ENCODE measurements around the gene TUSC2. TPM values are rescaled to one million over a fixed set of nuclear protein-coding genes. Genes with fewer than 3 reads are reported as not detected.

Gene TUSC2
- 32.8 TPM for total RNA-seq
- long read RNA-seq, transcript TUSC2-201 (3 exons, 1,691 nt), result major isoform, 21 of 27 reads
- long read RNA-seq, partial matches to known transcripts, result 1 of 27 reads
- long read RNA-seq, other reads (novel, unspliced or antisense), result 3 of 27 reads

DNA sequence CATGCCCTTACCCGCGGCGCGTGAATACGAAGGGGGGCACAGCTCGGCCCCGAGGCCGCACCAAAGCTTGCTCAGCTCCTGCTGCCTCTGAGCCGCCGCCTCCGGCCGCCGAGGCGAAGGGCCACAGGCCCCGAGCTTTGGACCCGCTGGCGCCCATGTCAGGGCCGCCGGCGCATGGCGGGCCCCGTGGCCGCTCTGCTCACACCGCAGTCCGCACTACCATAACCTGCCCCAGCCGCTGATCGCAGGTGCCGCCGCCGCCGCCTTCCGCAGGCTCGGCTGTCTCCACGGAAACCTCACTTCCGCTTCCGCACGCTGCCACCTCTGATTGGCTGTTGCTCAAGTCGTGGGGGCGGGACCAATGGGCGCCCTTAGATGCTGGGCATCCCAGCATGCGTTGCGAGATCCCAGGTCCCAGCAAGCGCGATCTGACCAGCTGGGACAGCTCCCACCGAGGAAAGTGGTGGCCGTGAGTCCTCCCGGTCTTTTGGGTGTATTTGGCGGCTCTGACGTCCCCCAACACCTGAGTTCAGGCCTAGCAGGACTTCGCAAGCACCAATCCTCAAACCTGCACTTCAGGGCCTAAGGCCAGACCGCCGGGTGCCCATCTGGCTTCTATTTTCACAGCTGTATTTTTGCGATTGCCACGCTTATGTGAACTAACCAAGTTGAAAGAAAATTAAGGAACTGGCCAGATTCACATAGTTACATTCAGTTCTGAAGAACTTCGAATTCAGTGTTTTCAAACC, at the start of gene TUSC2:
Gene TUSC2 (minus strand): TSS at position 281 of the 749 bp plus-strand sequence. CDS start 124 bp downstream, at position 157.
- intact Hi-C loops (cut with DNase I), result no loop called here
- ATAC-seq, result peak; percentile 91
- DNase-seq (ENCODE audit: missing footprints), result peak; percentile 99

DNA sequence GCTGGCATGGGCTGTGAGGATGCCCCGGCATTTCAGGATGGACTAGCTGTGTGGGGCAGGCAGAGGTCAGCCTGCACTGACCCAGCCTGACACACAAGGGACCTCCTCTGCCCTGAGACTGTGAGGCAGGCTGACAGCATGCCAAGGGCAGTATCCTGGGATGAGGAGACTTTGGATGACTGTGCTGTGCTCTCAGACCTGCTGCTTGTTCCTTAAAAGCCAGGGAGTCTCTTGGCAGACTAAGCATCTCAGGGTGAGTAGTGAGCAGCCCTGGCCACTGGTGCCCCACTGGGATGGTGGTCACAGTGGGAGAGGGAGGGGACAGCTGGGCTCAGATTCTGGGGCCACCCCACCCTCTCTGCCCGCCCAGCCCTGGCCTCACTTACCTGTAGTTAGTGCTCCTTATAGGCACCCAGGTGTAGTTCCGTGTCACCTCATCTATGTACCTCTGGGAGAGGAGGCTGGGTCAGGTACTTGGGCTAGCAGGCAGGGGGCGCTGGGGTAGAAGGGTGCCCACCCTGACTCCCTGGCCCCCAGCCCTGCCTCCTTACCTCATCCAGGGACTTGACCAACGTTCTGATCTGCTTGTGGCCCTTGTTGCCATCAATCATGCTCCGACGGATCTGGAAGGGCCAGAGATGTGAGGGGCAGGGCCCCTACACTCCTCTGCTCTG, 47.4 kb upstream of the TUSC2 start:
- no peak for ATAC-seq

GRCh38 chr3:50374363-50375257, 46.6 kb upstream of the TUSC2 start:
- ATAC-seq (no peak), DNase-seq (ENCODE audit: missing footprints) (no peak)
- intact Hi-C loops (cut with DNase I), result no loop called here

More for the DNA sequence above, 47.4 kb upstream of the TUSC2 start:
- DNase-seq (ENCODE audit: missing footprints), result no peak
- intact Hi-C loops (cut with DNase I), result no loop called here

GRCh38 chr3:50373146-50374051, 45.4 kb upstream of the TUSC2 start:
- ATAC-seq (no peak), DNase-seq (ENCODE audit: missing footprints) (no peak)
- intact Hi-C loops (cut with DNase I), result no loop called here

- DNase-seq (ENCODE audit: missing footprints) (no peak), ATAC-seq (no peak)
- intact Hi-C loops (cut with DNase I), result no loop called here
These were observed 44.3 kb upstream of the TUSC2 start for GRCh38 chr3:50372349-50372748.

DNA sequence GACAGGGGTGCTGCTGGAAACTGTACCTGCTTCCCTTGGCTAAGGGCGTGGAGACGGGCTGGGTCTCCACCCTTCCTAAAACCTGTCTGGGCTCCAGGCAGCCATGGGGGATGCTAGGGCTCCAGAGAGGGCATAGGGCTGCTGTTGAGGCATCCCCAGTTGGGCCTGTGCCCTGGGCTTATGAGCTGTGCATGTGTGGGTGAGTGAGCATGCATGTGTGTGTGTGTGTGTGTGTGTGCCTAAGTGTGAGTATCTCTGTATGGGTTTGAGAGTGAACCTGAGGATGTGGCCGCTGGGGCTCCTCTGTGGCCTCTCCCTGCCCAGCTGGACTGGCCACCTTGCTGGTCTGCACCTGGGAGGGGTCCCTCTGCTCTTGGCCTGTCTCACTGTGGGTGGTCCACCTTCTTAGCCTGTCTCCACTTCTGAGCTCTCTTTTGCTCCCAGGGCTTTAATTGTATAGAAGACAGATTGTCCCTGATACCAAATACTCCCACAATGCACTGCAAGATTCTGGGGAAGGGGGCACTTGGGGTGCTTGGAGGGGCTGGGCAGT, 43.2 kb upstream of the TUSC2 start:
- intact Hi-C loops (cut with DNase I), result no loop called here
- DNase-seq (ENCODE audit: missing footprints) (no peak), ATAC-seq (no peak)

- intact Hi-C loops (cut with DNase I), result no loop called here
- no peak for DNase-seq (ENCODE audit: missing footprints)
These were observed 42.6 kb upstream of the TUSC2 start for GRCh38 chr3:50370594-50370993.

DNA sequence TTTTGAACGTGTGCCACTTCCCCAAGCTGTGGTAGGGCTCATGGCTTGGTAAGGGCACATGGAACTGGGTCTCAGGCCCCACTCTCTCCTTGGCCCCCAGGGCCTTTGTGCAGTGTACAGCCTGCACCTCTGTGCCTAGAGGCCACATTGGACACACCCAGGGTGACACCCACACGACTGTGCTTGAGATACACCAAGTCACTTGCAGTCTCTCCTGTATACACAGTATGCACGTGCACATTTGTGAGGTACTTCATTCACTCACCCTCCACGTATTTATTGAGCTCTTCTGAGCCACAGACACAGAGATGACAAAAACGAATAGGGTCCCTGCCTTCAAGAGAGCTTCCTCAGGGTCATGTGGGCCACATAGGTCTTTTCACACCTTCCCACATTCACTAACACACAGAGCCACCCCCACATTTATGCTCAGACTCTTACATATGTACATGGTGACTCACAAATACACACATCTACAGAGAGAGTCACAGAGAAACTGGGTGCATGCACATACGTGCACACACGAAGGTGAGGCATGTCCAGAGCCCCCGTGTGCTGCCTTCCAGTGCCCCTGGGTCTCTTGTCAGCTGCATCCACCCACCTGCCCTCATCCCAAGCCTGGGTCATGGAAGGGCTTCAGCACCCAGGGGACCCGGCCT, 41.1 kb upstream of the TUSC2 start:
- DNase-seq (ENCODE audit: missing footprints) (no peak), ATAC-seq (no peak)
- intact Hi-C loops (cut with DNase I), result no loop called here

More at GRCh38 chr3:50370594-50370993, 42.6 kb upstream of the TUSC2 start:
- ATAC-seq, result no peak

DNA sequence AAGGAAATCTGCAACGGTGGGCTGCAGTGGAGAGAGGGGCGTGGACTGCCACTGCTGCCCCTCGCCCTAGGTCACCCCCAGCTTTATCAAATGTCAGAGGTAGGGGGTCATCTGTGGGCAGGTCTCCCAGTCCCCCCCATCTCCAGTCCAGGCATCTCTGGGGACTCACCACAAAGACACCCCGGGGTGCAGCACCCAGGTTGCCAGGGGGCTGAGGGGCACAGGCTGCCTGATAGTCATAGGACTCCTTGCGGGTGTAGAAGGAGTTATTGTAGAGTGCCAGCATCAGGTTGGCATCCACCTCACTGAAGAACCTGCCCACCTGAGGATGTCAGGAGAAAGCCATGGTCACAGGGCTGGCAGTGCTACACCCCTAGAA, 37.8 kb upstream of the TUSC2 start:
- DNase-seq (ENCODE audit: missing footprints) (no peak), ATAC-seq (no peak)
- intact Hi-C loops (cut with DNase I), result no loop called here

DNA sequence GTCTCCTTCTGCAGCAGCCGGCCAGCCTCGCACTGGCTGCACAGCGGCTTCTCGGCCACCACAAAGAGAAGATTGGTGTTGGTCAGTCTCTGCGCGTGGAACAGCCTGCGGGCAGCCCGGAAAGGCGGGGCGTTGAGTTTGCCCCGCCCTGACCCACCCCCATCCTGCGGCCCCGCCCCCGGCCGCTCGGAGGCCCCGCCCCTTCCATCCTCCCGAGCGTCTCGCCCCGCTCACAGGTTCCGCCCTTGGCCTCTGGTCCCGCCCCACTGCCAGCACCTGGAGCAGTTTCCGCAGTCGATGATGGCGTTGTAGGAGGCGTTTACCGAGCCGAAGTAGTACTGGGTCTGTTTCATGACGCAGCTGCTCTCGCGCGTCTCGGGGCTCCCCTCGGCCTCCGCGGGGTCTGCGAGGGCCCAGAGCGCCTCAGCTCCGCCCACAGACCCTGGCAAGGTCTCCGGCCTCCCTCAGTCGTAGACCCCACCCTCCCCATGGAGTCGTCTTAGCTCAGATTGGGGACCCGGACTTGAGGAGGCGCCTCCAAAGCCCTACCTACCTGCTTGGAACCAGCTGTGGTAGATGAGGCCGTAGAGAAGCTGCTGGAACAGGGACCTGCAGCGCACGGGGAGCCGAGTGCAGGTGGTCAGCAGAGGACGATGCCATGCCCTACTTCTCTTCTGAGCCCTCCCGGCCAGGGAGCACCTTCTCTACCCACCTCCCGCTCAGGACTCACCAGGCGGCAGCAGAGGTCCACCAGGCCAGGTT, 37.2 kb upstream of the TUSC2 start:
- intact Hi-C loops (cut with DNase I), result no loop called here
- ATAC-seq (peak; percentile 88), DNase-seq (ENCODE audit: missing footprints) (peak; percentile 91)

- DNase-seq (ENCODE audit: missing footprints) (no peak), ATAC-seq (peak; percentile 33)
- intact Hi-C loops (cut with DNase I), result no loop called here
These were observed 36.6 kb upstream of the TUSC2 start for GRCh38 chr3:50364573-50365079.

DNA sequence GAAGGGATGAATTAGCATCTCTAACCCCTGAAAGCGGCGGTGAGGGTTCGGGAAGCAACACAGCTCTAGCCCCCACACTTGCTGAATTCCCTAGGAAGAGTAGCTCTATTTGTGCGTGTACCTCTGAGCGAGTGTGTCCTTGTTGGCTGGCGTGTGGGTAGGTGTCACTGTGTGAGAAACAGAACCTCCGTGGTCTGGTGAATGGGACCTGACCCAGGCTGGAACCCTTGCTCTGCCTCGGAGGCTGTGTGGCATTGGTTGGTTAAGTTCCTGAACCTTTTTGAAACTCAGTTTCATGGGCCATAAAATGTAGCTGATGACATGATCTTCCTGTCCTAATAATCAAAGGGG, 31.7 kb upstream of the TUSC2 start:
- intact Hi-C loops (cut with DNase I), result no loop called here
- ATAC-seq (no peak), DNase-seq (ENCODE audit: missing footprints) (no peak)

- ATAC-seq (peak; percentile 97), DNase-seq (ENCODE audit: missing footprints) (peak; percentile 97)
- intact Hi-C loops (cut with DNase I), result no loop called here
These were observed 31.1 kb upstream of the TUSC2 start, which contains the start of gene TMEM115 for GRCh38 chr3:50358911-50359759. Gene TMEM115 (minus strand): TSS chr3:50359521. CDS start chr3:50359063, 458 bp downstream.

- intact Hi-C loops (cut with DNase I), result no loop called here
- no peak for DNase-seq (ENCODE audit: missing footprints)
- ATAC-seq, result no peak
These were observed 30.4 kb upstream of the TUSC2 start for GRCh38 chr3:50358355-50358910.

- intact Hi-C loops (cut with DNase I), result no loop called here
- ATAC-seq (no peak), DNase-seq (ENCODE audit: missing footprints) (no peak)
These were observed 29.5 kb upstream of the TUSC2 start for GRCh38 chr3:50357481-50357880.
